A375 (cell line): ENCODE measurements around the gene GHRH. TPM values are rescaled to one million over a fixed set of nuclear protein-coding genes. Genes with fewer than 3 reads are reported as not detected.

ENCODE experiments used
- total RNA-seq: library from RNA; depleted of rRNA; stranded (reverse); fragments of >200 nt; shearing (Covaris generic); gene quantifications from 2 replicates; pipeline ENCODE4 v1.2.3, GENCODE V29; 2014; rRNA removed

Gene GHRH, protein sequence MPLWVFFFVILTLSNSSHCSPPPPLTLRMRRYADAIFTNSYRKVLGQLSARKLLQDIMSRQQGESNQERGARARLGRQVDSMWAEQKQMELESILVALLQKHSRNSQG
- not detected in 2 replicates for total RNA-seq

DNA sequence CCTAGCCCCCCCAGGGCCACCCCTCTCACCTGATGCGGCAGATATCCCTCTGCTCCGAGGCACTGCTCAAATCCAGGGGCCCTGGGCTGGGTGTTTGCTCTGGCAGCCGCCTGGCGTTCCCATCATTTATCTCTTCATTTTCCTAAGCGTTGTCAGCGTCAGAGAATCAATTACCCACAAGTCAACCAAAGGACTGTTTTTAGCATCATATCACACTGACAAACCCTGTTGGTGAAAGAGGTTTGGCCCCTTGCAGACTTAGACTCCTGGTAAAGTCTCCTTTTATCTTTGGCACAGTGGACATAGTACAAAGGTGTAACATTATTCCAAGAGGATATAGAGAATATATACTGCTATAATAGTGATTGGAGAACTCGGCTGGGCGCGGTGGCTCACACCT, at the start of gene GHRH:
Gene GHRH, minus strand, starts transcription at position 101 of the 400 bp plus-strand sequence. CDS start 4,925 bp downstream, outside the sequence.

Other genes with a start within 250 kb of the GHRH start
- 16.1 and 27.2 TPM in 2 replicates for gene RBL1, start 165.8 kb downstream of the GHRH start, total RNA-seq
- gene RPN2, start 82.5 kb downstream of the GHRH start, total RNA-seq = 195 and 217 TPM in 2 replicates
- 0.08 and 2.8 TPM in 2 replicates for gene MROH8, start 82.3 kb downstream of the GHRH start, total RNA-seq
- 20.7 and 24.5 TPM in 2 replicates for gene MANBAL, start 27.8 kb upstream of the GHRH start, total RNA-seq
- gene SRC, start 84.3 kb upstream of the GHRH start, total RNA-seq = 22.2 and 27.8 TPM in 2 replicates